Smooth muscle cell (in vitro differentiated cells): Measurements from ENCODE around the gene ENTPD6. TPM values are rescaled to one million over a fixed set of nuclear protein-coding genes. Genes with fewer than 3 reads are reported as not detected.

Experiments
- DNase-seq: peaks from one replicate; lab custom pipeline; 2025; ENCODE audit not compliant: unreplicated experiment; lab: John Stamatoyannopoulos, UW
- H2AFZ ChIP-seq: fragments of 200-600 bp; sonication (generic); 2 replicates; pipeline ENCODE4 v1.6.0; 2016; ENCODE audit warnings: antibody characterized with exemption, low read depth, mild to moderate bottlenecking
- H3F3A ChIP-seq: fragments of 200-600 bp; sonication (generic); 2 replicates; pipeline ENCODE4 v1.6.0; 2017; ENCODE audit warnings: antibody characterized with exemption, low read depth
- H3K27ac ChIP-seq: fragments of 200-600 bp; sonication (generic); 2 replicates; pipeline ENCODE4 v1.5.1; 2016; ENCODE audit warnings: low read depth, mild to moderate bottlenecking
- H3K27me3 ChIP-seq: fragments of 200-600 bp; sonication (generic); 2 replicates; pipeline ENCODE4 v1.6.1; 2016; ENCODE audit warnings: low read depth, mild to moderate bottlenecking
- H3K36me3 ChIP-seq: fragments of 200-600 bp; sonication (generic); 2 replicates; pipeline ENCODE4 v1.5.1; 2016; ENCODE audit warnings: low read depth
- H3K4me1 ChIP-seq: fragments of 200-600 bp; sonication (generic); 2 replicates; pipeline ENCODE4 v1.5.1; 2016; ENCODE audit warnings: low read depth
- H3K4me2 ChIP-seq: fragments of 200-600 bp; sonication (generic); 2 replicates; pipeline ENCODE4 v1.6.0; 2016; ENCODE audit warnings: mild to moderate bottlenecking
- H3K4me3 ChIP-seq: fragments of 200-600 bp; sonication (generic); 2 replicates; pipeline ENCODE4 v1.5.1; 2016; ENCODE audit warnings: mild to moderate bottlenecking
- H3K79me2 ChIP-seq: fragments of 200-600 bp; sonication (generic); 2 replicates; pipeline ENCODE4 v1.6.0; 2016; ENCODE audit warnings: low read depth, mild to moderate bottlenecking
- H3K9ac ChIP-seq: fragments of 200-600 bp; sonication (generic); 2 replicates; pipeline ENCODE4 v1.6.0; 2016; ENCODE audit warnings: low read depth
- H3K9me3 ChIP-seq: fragments of 200-600 bp; sonication (generic); replicated peaks from 2 replicates; pipeline ENCODE4 v1.5.1; 2016; ENCODE audit warnings: low read depth
- H4K20me1 ChIP-seq: fragments of 200-600 bp; sonication (generic); 2 replicates; pipeline ENCODE4 v1.6.0; 2016; ENCODE audit warnings: low read depth
- WGBS: methylation state at CpG from one replicate; pipeline ENCODE4 v1.1.7; 2016; ENCODE audit warnings: low lambda C conversion rate; 5-methylcytosine and 5-hydroxymethylcytosine counted together
- polyA plus RNA-seq: library from polyadenylated mRNA; unstranded; fragments of >200 nt; fragmentation: Nextera tagmentation; extraction: Ambion mirVana; gene quantifications from 2 replicates; pipeline ENCODE4 v1.2.1, GENCODE V29; 2016
- small RNA-seq: library from RNA; depleted of rRNA; stranded (forward); fragments of <200 nt; gene quantifications from one replicate; pipeline ENCODE3, GENCODE V24; 2014
- total RNA-seq: library from RNA; depleted of rRNA; stranded (reverse); fragments of >200 nt; gene quantifications from 2 replicates; pipeline ENCODE4 v1.2.3, GENCODE V29; 2014
- TF ChIP-seq, protein P1 (sequence below): fragments of 200-600 bp; sonication (generic); IDR thresholded peaks from 2 replicates; pipeline ENCODE4 v1.5.1; 2017; ENCODE audit warnings: borderline replicate concordance, mild to moderate bottlenecking, antibody characterized with exemption; ENCODE audit not compliant: insufficient read depth, poor library complexity, severe bottlenecking

Gene ENTPD6
- total and polyA plus RNA-seq, 2 experiments from 2014 or later = 12.6 to 19.9 TPM

DNA sequence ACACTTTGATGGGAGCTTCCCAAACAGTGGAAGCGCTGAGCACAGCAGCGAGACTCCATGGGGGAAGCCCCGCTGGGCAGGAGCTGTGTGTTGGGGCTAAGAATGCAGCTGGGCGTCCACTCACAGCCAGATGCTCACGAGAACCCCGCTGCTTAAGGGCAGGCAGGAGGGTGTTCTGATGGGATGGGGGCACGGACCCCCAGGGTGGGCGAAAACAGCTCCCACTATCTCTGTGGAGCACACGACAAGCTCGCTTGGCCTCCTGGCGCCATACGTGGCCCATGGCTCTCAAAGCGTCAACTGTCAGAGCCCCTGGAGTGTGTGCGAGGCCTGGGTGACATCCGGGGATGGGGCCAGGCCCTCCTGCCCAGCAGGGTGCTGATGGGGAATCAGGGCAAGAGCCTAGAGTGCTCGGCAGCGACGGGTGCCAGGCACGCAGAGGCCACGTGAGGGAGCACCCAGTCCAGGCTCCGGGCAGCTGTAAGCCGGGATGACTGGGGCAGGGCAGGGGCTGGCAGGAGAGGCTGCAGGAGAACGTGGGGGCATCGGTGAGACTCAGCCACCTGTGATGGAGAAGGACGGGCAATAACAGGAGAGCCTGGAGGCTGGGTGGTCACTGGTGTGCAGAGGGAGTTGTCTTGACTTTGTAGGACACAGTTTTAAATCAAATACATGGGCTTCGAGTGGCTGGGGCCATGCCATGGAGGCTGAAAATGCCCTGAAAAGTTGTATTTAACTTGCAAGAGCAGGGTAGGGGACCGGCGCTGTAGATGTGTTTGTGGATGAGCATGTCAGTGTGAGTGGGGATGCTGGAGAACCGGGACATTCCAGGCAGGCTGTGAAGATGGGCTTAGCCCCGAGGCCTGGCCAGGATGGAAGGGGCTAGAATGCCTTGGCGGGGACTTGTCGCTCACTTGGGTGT lies 79.6 kb downstream of the ENTPD6 start:
- H3K36me3 ChIP-seq = no peaks in the 10 kb centered on the region

DNA sequence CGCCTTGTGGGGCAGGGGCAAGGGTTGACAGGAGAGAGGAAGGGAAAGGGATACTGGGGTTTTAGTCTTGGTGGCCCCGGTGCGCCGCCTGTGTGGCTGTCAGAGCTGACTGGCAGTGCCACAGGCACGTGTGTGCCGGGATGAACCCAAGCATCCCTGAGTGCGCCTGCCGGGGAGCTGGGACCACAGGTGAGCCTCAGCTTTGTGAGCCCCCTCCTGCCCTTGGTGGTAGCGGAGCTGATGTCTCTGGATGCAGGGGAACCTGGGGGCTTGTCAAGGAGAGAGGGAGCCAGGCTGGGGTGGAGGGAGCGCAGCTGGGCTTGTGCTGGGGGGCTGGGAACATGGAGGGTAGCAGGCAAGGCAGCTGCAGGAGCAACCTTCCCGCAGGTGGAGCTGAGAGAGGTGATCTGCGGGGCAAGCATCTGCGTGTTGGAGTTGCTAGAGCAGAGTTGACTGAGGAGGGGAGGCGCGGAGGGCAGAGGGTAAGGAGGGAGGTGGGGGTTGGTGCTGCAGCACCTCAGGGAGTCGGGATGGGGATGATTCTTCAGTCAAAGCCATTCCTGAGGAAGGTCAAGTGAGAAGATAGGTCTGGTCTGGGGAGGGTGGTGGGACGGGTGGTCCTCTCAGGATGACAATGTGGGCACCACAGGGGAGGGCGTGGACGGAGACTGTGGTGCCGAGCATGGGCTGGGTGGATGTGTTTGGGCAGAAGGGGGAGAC lies 80.5 kb downstream of the ENTPD6 start:
- Histone ChIP-seq H3K9ac (no peak overlapping the region), H2AFZ (no peak overlapping the region), H3K9me3 (no peaks in the 10 kb centered on the region), H3K79me2 (no peaks in the 10 kb centered on the region), H3K27me3 (no peaks in the 10 kb centered on the region), H4K20me1 (peaks cover 3% of the 10 kb centered on the region), H3F3A (no peaks in the 10 kb centered on the region), H3K27ac (no peak overlapping the region), H3K4me2 (no peak overlapping the region), H3K36me3 (no peaks in the 10 kb centered on the region), H3K4me1 (no peaks in the 10 kb centered on the region), H3K4me3 (no peak overlapping the region)
- WGBS = 92% methylated on average over 16 of the region's 20 CpGs
- no peak for DNase-seq
- TF ChIP-seq, protein P1, sequence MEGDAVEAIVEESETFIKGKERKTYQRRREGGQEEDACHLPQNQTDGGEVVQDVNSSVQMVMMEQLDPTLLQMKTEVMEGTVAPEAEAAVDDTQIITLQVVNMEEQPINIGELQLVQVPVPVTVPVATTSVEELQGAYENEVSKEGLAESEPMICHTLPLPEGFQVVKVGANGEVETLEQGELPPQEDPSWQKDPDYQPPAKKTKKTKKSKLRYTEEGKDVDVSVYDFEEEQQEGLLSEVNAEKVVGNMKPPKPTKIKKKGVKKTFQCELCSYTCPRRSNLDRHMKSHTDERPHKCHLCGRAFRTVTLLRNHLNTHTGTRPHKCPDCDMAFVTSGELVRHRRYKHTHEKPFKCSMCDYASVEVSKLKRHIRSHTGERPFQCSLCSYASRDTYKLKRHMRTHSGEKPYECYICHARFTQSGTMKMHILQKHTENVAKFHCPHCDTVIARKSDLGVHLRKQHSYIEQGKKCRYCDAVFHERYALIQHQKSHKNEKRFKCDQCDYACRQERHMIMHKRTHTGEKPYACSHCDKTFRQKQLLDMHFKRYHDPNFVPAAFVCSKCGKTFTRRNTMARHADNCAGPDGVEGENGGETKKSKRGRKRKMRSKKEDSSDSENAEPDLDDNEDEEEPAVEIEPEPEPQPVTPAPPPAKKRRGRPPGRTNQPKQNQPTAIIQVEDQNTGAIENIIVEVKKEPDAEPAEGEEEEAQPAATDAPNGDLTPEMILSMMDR = no peak

More for the DNA sequence above, 79.6 kb downstream of the ENTPD6 start:
- H3K27me3 ChIP-seq = no peaks in the 10 kb centered on the region
- H4K20me1 ChIP-seq = peaks cover 3% of the 10 kb centered on the region
- no peak for DNase-seq
- no peak overlapping the region for H2AFZ ChIP-seq
- no peaks in the 10 kb centered on the region for H3K9me3 ChIP-seq
- H3K4me2 ChIP-seq = no peak overlapping the region
- H3K4me3 ChIP-seq = no peak overlapping the region
- 97% methylated on average over 32 of the region's 32 CpGs for WGBS
- no peaks in the 10 kb centered on the region for H3F3A ChIP-seq
- no peak overlapping the region for H3K27ac ChIP-seq
- no peaks in the 10 kb centered on the region for H3K4me1 ChIP-seq
- no peak overlapping the region for H3K9ac ChIP-seq
- no peaks in the 10 kb centered on the region for H3K79me2 ChIP-seq
- TF ChIP-seq, protein P1 = no peak

Small RNA genes lying within 50 kb of the gene (small RNA-seq; reads per million reads assigned to genes)
- not detected for gene AL035252.4
- 0.16 reads per million for gene AL121772.2
- not detected for gene RF00019

Other genes with a start within 250 kb of the ENTPD6 start
- gene CST7, start 246.4 kb upstream of the ENTPD6 start, total RNA-seq = not detected in 2 replicates
- gene CST7, start 246.4 kb upstream of the ENTPD6 start, polyA plus RNA-seq = 1.8 TPM in 1 of 2 replicates, not detected in the other
- gene APMAP, start 203.0 kb upstream of the ENTPD6 start, total RNA-seq = 54.4 and 57.4 TPM in 2 replicates
- 86.9 and 90.9 TPM in 2 replicates for gene APMAP, start 203.0 kb upstream of the ENTPD6 start, polyA plus RNA-seq
- gene ACSS1, start 137.6 kb upstream of the ENTPD6 start, total RNA-seq = 0.45 and 2.8 TPM in 2 replicates
- 1.9 and 2.4 TPM in 2 replicates for gene ACSS1, start 137.6 kb upstream of the ENTPD6 start, polyA plus RNA-seq
- not detected in 2 replicates for gene VSX1, start 113.6 kb upstream of the ENTPD6 start, total RNA-seq
- gene VSX1, start 113.6 kb upstream of the ENTPD6 start, polyA plus RNA-seq = not detected in 2 replicates
- 31.8 and 44.4 TPM in 2 replicates for gene PYGB, start 52.4 kb downstream of the ENTPD6 start, total RNA-seq
- gene PYGB, start 52.4 kb downstream of the ENTPD6 start, polyA plus RNA-seq = 39.4 and 43.3 TPM in 2 replicates
- 18.5 and 18.7 TPM in 2 replicates for gene ABHD12, start 195.1 kb downstream of the ENTPD6 start, total RNA-seq
- gene ABHD12, start 195.1 kb downstream of the ENTPD6 start, polyA plus RNA-seq = 41.8 and 53.9 TPM in 2 replicates
- 5.8 and 9.3 TPM in 2 replicates for gene GINS1, start 212.0 kb downstream of the ENTPD6 start, total RNA-seq
- gene GINS1, start 212.0 kb downstream of the ENTPD6 start, polyA plus RNA-seq = 3.4 and 5.9 TPM in 2 replicates